Measurements from ENCODE around the gene EIPR1.
"Not testable (repeated sequence)": the region's sequence is repeated elsewhere in the genome, so short reads cannot be mapped to it uniquely, and the experiment has no call there.

The EIPR1 gene

DNA sequence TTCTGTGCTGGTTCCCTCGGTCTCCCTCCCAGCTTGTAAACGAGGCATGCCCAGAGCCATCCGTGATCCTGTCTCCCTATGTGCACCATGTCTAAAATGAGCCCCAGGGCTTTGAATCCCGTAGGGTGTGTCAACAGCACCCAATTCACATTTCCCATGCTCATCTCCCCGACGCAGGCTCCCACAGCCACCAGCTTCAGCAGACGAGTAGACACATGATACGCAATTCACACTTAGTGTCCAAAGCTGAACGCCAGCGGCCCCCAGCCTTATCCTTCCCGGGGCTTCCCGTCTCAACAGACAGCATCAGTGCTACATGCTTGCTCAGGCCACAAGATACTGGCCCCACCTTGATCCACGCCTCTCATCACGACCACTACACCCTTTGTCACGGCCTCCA lies 88.1 kb downstream of the EIPR1 start:
- POLR2A ChIA-PET = interaction anchor here (1.1 kb wide), 1 partner anchor 14 kb away, joined by 6 read pairs; no protein-coding TSS in a partner anchor
- WGBS (ENCODE audit: insufficient coverage) = over 99% methylated on average over 15 of the region's 15 CpGs
- H3K36me3 ChIP-seq (ENCODE audit: control insufficient read depth in 4 of 4, insufficient read depth in 4 of 4, low read length in 3 of 4) = peaks cover 0 to 13% (median 1%) of the 10 kb centered on the region in 4 experiments
- DNase-seq = no peak
- H3K4me3 ChIP-seq (ENCODE audit: control insufficient read depth in 1 of 7, extremely low read depth in 1 of 7, insufficient read depth in 4 of 7, low read depth in 2 of 7, low read length in 6 of 7) = no peak overlapping the region
- peaks cover 0 to 14% (median 4%) of the 10 kb centered on the region in 5 experiments for H3K9me3 ChIP-seq (ENCODE audit: control extremely low read depth in 1 of 5, control insufficient read depth in 4 of 5, insufficient read depth in 2 of 5, low read depth in 1 of 5, low read length in 4 of 5)
- CTCF ChIA-PET = interaction anchor here (1.2 kb wide), 1 partner anchor 17 kb away, joined by 3 read pairs; no protein-coding TSS in a partner anchor
- no peak overlapping the region for H3K27ac ChIP-seq (ENCODE audit: insufficient read depth in 1 of 2, low read depth in 1 of 2, low read length in 2 of 2, poor library complexity in 1 of 2, severe bottlenecking in 2 of 2)
- H3K4me1 ChIP-seq (ENCODE audit: control extremely low read depth in 1 of 4, control insufficient read depth in 4 of 4, insufficient read depth in 4 of 4, low read length in 3 of 4) = no peaks in the 10 kb centered on the region
- no peaks in the 10 kb centered on the region for H3K27me3 ChIP-seq (replicated peaks in 2 of 5; ENCODE audit: control insufficient read depth in 4 of 5, insufficient read depth in 5 of 5, low read length in 4 of 5)

DNA sequence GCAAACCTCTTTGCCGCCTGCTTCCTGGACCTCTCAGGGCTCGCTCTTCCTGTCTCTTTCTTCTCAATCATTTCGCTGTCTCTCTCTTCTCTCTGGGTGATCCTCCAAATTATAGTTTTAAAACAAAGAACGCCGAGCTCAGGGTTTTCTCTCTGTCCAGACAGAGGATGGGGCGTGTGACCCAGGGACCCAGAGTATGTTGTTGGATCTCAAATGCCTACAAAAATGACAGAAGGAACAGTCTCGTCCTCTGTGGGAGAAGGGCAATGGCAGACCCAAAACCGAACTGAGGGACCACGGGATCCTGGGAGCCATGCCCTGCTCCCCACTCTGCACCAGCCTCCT lies 88.5 kb downstream of the EIPR1 start:
- POLR2A ChIA-PET = interaction anchor here (1.1 kb wide), 1 partner anchor 13 kb away, joined by 6 read pairs; no protein-coding TSS in a partner anchor
- H3K4me3 ChIP-seq (ENCODE audit: control insufficient read depth in 1 of 7, extremely low read depth in 1 of 7, insufficient read depth in 4 of 7, low read depth in 2 of 7, low read length in 6 of 7) = no peak overlapping the region
- DNase-seq = no peak
- WGBS (ENCODE audit: insufficient coverage) = 99% methylated on average over 9 of the region's 9 CpGs
- H3K27me3 ChIP-seq (replicated peaks in 2 of 5; ENCODE audit: control insufficient read depth in 4 of 5, insufficient read depth in 5 of 5, low read length in 4 of 5) = no peaks in the 10 kb centered on the region
- CTCF ChIA-PET = interaction anchor here (1.2 kb wide), 1 partner anchor 17 kb away, joined by 3 read pairs; no protein-coding TSS in a partner anchor
- H3K9me3 ChIP-seq (ENCODE audit: control extremely low read depth in 1 of 5, control insufficient read depth in 4 of 5, insufficient read depth in 2 of 5, low read depth in 1 of 5, low read length in 4 of 5) = peaks cover 0 to 14% (median 4%) of the 10 kb centered on the region in 5 experiments
- no peak overlapping the region for H3K27ac ChIP-seq (ENCODE audit: insufficient read depth in 1 of 2, low read depth in 1 of 2, low read length in 2 of 2, poor library complexity in 1 of 2, severe bottlenecking in 2 of 2)
- no peaks in the 10 kb centered on the region for H3K4me1 ChIP-seq (ENCODE audit: control extremely low read depth in 1 of 4, control insufficient read depth in 4 of 4, insufficient read depth in 4 of 4, low read length in 3 of 4)
- H3K36me3 ChIP-seq (ENCODE audit: control insufficient read depth in 4 of 4, insufficient read depth in 4 of 4, low read length in 3 of 4) = peaks cover 0 to 13% (median 1%) of the 10 kb centered on the region in 4 experiments

DNA sequence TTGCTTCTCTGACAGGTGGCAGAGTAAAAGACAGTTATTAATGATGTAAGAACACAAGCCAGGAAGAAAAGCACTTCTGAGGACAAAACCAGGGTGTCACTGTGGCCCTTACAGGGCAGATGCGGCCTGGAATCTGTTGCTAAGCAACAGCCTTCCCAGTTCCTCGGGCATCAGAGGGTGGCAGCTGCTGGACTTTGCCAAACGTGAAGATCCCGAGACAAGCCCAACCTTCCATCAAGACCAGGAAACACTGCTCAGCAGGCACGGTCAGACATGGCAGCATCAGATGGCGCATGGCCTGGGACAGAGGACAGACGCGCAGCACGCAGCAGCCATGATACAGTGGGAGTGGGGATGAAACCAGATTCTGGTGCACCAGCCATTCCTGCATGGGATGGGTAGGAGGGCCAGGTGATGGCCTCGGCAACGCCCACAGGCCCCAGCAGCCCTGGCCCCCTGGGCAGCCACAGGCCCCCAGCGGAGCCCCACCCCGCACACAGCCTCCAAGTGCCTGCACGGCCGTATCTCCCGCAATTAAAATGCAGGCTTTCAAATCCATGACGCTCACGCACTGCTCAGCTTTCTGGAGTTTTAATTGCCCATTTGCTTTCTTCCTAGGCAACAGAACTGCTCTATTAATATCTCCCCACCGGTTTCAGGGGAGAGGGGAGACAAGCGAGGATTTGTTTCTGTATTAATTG lies 89.0 kb downstream of the EIPR1 start:
- Histone ChIP-seq H3K4me3 (ENCODE audit: control insufficient read depth in 1 of 7, extremely low read depth in 1 of 7, insufficient read depth in 4 of 7, low read depth in 2 of 7, low read length in 6 of 7) (no peak overlapping the region), H3K9me3 (ENCODE audit: control extremely low read depth in 1 of 5, control insufficient read depth in 4 of 5, insufficient read depth in 2 of 5, low read depth in 1 of 5, low read length in 4 of 5) (peaks cover 0 to 14% (median 4%) of the 10 kb centered on the region in 5 experiments), H3K4me1 (ENCODE audit: control extremely low read depth in 1 of 4, control insufficient read depth in 4 of 4, insufficient read depth in 4 of 4, low read length in 3 of 4) (no peaks in the 10 kb centered on the region), H3K36me3 (ENCODE audit: control insufficient read depth in 4 of 4, insufficient read depth in 4 of 4, low read length in 3 of 4) (peaks cover 0 to 13% (median 1%) of the 10 kb centered on the region in 4 experiments), H3K27ac (ENCODE audit: insufficient read depth in 1 of 2, low read depth in 1 of 2, low read length in 2 of 2, poor library complexity in 1 of 2, severe bottlenecking in 2 of 2) (no peak overlapping the region), H3K27me3 (replicated peaks in 2 of 5; ENCODE audit: control insufficient read depth in 4 of 5, insufficient read depth in 5 of 5, low read length in 4 of 5) (no peaks in the 10 kb centered on the region)
- 93% methylated on average over 15 of the region's 20 CpGs for WGBS (ENCODE audit: insufficient coverage)
- ChIA-PET CTCF (interaction anchor here (1.2 kb wide), 1 partner anchor 16 kb away, joined by 3 read pairs; no protein-coding TSS in a partner anchor), POLR2A (interaction anchor here (0.6 kb wide), 1 partner anchor 10 kb away, joined by 4 read pairs; no protein-coding TSS in a partner anchor)
- no peak for DNase-seq

DNA sequence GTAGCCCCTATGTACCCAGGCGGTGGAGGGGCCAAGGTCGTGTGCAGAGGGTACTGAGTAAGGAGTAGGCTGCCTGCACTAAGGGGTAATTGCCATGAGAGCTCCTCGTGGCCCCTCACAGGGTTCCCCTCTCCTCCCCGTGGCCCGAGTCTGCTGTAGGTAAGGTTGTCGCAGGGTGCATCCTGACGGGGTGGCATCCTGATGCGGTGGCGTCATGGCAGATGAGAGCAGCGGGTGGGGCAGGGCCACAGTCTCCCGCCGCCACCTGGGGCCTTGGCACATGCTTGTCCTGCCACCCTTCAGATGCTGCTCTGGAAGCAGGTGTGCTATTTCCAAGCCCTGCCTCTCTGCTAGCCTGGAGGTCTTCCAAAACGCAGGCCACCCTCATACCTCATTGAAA lies 89.7 kb downstream of the EIPR1 start:
- 91% methylated on average over 12 of the region's 13 CpGs for WGBS (ENCODE audit: insufficient coverage)
- Histone ChIP-seq H3K36me3 (ENCODE audit: control insufficient read depth in 4 of 4, insufficient read depth in 4 of 4, low read length in 3 of 4) (peaks cover 0 to 13% (median 1%) of the 10 kb centered on the region in 4 experiments), H3K4me3 (ENCODE audit: control insufficient read depth in 1 of 7, extremely low read depth in 1 of 7, insufficient read depth in 4 of 7, low read depth in 2 of 7, low read length in 6 of 7) (no peak overlapping the region), H3K9me3 (ENCODE audit: control extremely low read depth in 1 of 5, control insufficient read depth in 4 of 5, insufficient read depth in 2 of 5, low read depth in 1 of 5, low read length in 4 of 5) (peaks cover 0 to 14% (median 4%) of the 10 kb centered on the region in 5 experiments), H3K4me1 (ENCODE audit: control extremely low read depth in 1 of 4, control insufficient read depth in 4 of 4, insufficient read depth in 4 of 4, low read length in 3 of 4) (no peaks in the 10 kb centered on the region), H3K27ac (ENCODE audit: insufficient read depth in 1 of 2, low read depth in 1 of 2, low read length in 2 of 2, poor library complexity in 1 of 2, severe bottlenecking in 2 of 2) (no peak overlapping the region), H3K27me3 (replicated peaks in 2 of 5; ENCODE audit: control insufficient read depth in 4 of 5, insufficient read depth in 5 of 5, low read length in 4 of 5) (no peaks in the 10 kb centered on the region)
- ChIA-PET POLR2A (interaction anchor here (0.7 kb wide), 1 partner anchor 146 kb away, joined by 6 read pairs; no protein-coding TSS in a partner anchor), CTCF (interaction anchor here (1.2 kb wide), 1 partner anchor 12 kb away, joined by 4 read pairs; no protein-coding TSS in a partner anchor)
- DNase-seq = no peak

DNA sequence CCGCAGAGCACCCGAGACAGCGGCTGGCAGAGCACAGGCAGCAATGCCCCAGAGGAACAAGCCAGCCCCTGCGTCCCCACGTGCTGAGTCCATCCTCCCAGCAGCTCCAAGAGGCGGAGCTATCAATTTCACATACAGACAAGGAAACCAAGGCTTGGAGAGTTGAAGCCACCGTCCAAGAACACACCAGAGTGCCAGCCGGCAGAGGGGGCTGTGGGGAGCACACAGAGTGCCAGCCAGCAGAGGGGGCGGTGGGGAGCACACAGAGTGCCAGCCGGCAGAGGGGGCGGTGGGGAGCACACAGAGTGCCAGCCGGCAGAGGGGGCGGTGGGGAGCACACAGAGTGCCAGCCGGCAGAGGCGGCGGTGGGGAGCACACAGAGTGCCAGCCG lies 91.0 kb downstream of the EIPR1 start:
- CTCF ChIA-PET; H3K4me1 ChIP-seq (ENCODE audit: control extremely low read depth in 1 of 4, control insufficient read depth in 4 of 4, insufficient read depth in 4 of 4, low read length in 3 of 4); H3K27ac ChIP-seq (ENCODE audit: insufficient read depth in 1 of 2, low read depth in 1 of 2, low read length in 2 of 2, poor library complexity in 1 of 2, severe bottlenecking in 2 of 2); POLR2A ChIA-PET; H3K4me3 ChIP-seq (ENCODE audit: control insufficient read depth in 1 of 7, extremely low read depth in 1 of 7, insufficient read depth in 4 of 7, low read depth in 2 of 7, low read length in 6 of 7); H3K27me3 ChIP-seq (replicated peaks in 2 of 5; ENCODE audit: control insufficient read depth in 4 of 5, insufficient read depth in 5 of 5, low read length in 4 of 5); DNase-seq: not testable (repeated sequence)
- peaks cover 0 to 10% (median 1%) of the 10 kb centered on the region in 4 experiments for H3K36me3 ChIP-seq (ENCODE audit: control insufficient read depth in 4 of 4, insufficient read depth in 4 of 4, low read length in 3 of 4)
- 98% methylated on average over 14 of the region's 17 CpGs for WGBS (ENCODE audit: insufficient coverage)
- H3K9me3 ChIP-seq (ENCODE audit: control extremely low read depth in 1 of 5, control insufficient read depth in 4 of 5, insufficient read depth in 2 of 5, low read depth in 1 of 5, low read length in 4 of 5) = peaks cover 0 to 14% (median 4%) of the 10 kb centered on the region in 5 experiments

DNA sequence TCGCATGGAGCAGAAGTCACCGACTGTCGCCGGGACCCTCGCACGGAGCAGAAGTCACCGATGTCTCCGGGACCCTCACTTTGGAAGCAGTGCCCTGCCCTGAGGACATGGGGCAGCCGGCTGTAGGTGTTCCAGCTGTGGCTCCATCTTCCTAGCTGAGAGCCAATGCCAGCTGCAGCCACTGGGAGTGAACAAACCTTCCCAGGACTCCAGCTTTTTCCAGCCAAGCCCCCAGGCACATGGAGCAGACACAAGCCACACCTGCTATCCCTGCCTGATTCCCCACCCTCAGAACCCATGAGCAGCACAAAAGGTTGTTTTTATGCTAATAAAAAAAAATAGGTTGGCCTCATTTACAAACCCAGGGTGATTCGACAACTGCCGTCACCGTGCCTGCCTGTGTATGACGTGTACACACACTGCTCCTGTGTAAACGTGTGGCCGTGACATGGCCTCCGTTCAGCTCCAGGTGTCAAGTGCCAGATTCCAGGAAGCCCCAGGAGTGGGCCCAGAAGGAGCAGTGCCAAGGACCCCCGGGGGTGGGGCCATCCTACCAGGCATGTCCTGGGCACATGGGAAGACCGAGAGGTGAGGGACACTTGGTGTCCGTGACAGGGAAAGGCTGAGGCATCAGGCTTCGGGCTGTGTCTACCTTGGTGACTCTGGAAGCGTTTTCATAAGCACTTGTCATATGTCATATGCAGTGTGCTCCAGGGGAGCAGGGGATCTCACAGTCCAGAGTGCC lies 91.5 kb downstream of the EIPR1 start:
- Histone ChIP-seq H3K27ac (ENCODE audit: insufficient read depth in 1 of 2, low read depth in 1 of 2, low read length in 2 of 2, poor library complexity in 1 of 2, severe bottlenecking in 2 of 2) (no peak overlapping the region), H3K9me3 (ENCODE audit: control extremely low read depth in 1 of 5, control insufficient read depth in 4 of 5, insufficient read depth in 2 of 5, low read depth in 1 of 5, low read length in 4 of 5) (peaks cover 0 to 14% (median 4%) of the 10 kb centered on the region in 5 experiments), H3K36me3 (ENCODE audit: control insufficient read depth in 4 of 4, insufficient read depth in 4 of 4, low read length in 3 of 4) (peaks cover 0 to 15% (median 1%) of the 10 kb centered on the region in 4 experiments), H3K27me3 (replicated peaks in 2 of 5; ENCODE audit: control insufficient read depth in 4 of 5, insufficient read depth in 5 of 5, low read length in 4 of 5) (no peaks in the 10 kb centered on the region), H3K4me1 (ENCODE audit: control extremely low read depth in 1 of 4, control insufficient read depth in 4 of 4, insufficient read depth in 4 of 4, low read length in 3 of 4) (no peaks in the 10 kb centered on the region), H3K4me3 (ENCODE audit: control insufficient read depth in 1 of 7, extremely low read depth in 1 of 7, insufficient read depth in 4 of 7, low read depth in 2 of 7, low read length in 6 of 7) (no peak overlapping the region)
- DNase-seq = no peak
- CTCF ChIA-PET = interaction anchor here (1.0 kb wide), 1 partner anchor 24 kb away, joined by 3 read pairs; no protein-coding TSS in a partner anchor
- POLR2A ChIA-PET = no interaction called here
- 96% methylated on average over 21 of the region's 21 CpGs for WGBS (ENCODE audit: insufficient coverage)
